Rectal smooth muscle tissue (tissue), 1 donor: ENCODE measurements around the gene DRAXIN.

Source experiments
- H3K27ac ChIP-seq: one replicate; pipeline ENCODE4 v1.7.0; 2013; ENCODE audit warnings: low read depth, low read length, inconsistent platforms
- H3K27me3 ChIP-seq: one replicate; pipeline ENCODE4 v1.7.0; 2013; ENCODE audit warnings: low read length; ENCODE audit not compliant: control insufficient read depth, insufficient read depth
- H3K36me3 ChIP-seq: one replicate; pipeline ENCODE4 v1.7.0; 2013; ENCODE audit warnings: low read length; ENCODE audit not compliant: control insufficient read depth, insufficient read depth
- H3K4me1 ChIP-seq: one replicate; pipeline ENCODE4 v1.7.0; 2013; ENCODE audit warnings: low read length; ENCODE audit not compliant: control insufficient read depth, insufficient read depth
- H3K4me3 ChIP-seq: one replicate; pipeline ENCODE4 v1.7.0; 2013; ENCODE audit warnings: low read length
- H3K9ac ChIP-seq: one replicate; pipeline ENCODE4 v1.7.0; 2013; ENCODE audit warnings: low read length

Gene DRAXIN

GRCh38 chr1:11728126-11728806, 36.8 kb downstream of the DRAXIN start:
- Histone ChIP-seq H3K36me3 (no peaks in the 10 kb centered on the region), H3K4me3 (no peak overlapping the region), H3K27me3 (no peaks in the 10 kb centered on the region), H3K27ac (no peak overlapping the region), H3K4me1 (peaks cover 12% of the 10 kb centered on the region), H3K9ac (no peak overlapping the region)

- Histone ChIP-seq H3K27me3 (no peaks in the 10 kb centered on the region), H3K4me3 (no peak overlapping the region), H3K4me1 (peaks cover 12% of the 10 kb centered on the region), H3K27ac (no peak overlapping the region), H3K36me3 (no peaks in the 10 kb centered on the region), H3K9ac (no peak overlapping the region)
Measured at GRCh38 chr1:11729155-11729497, 37.6 kb downstream of the DRAXIN start.

- peak overlapping the region; percentile 12 for H3K4me3 ChIP-seq
- H3K36me3 ChIP-seq: no peaks in the 10 kb centered on the region
- no peaks in the 10 kb centered on the region for H3K27me3 ChIP-seq
- H3K4me1 ChIP-seq: peaks cover 12% of the 10 kb centered on the region
- no peak overlapping the region for H3K9ac ChIP-seq
- H3K27ac ChIP-seq: no peak overlapping the region
Measured at GRCh38 chr1:11729498-11730428, 38.3 kb downstream of the DRAXIN start.

GRCh38 chr1:11730429-11730891, 39.0 kb downstream of the DRAXIN start:
- peak overlapping the region; percentile 12 for H3K4me3 ChIP-seq

GRCh38 chr1:11731691-11732283, 40.3 kb downstream of the DRAXIN start:
- peaks cover 15% of the 10 kb centered on the region for H3K4me1 ChIP-seq
- H3K27ac ChIP-seq: peak overlapping the region; percentile 76
- no peak overlapping the region for H3K9ac ChIP-seq
- no peaks in the 10 kb centered on the region for H3K36me3 ChIP-seq
- H3K4me3 ChIP-seq: peak overlapping the region; percentile 64
- no peaks in the 10 kb centered on the region for H3K27me3 ChIP-seq

More at GRCh38 chr1:11730429-11730891, 39.0 kb downstream of the DRAXIN start:
- no peak overlapping the region for H3K27ac ChIP-seq
- H3K9ac ChIP-seq: no peak overlapping the region
- H3K4me1 ChIP-seq: peaks cover 12% of the 10 kb centered on the region
- H3K27me3 ChIP-seq: no peaks in the 10 kb centered on the region
- no peaks in the 10 kb centered on the region for H3K36me3 ChIP-seq

- Histone ChIP-seq H3K27me3 (no peaks in the 10 kb centered on the region), H3K36me3 (no peaks in the 10 kb centered on the region), H3K27ac (no peak overlapping the region), H3K4me1 (peaks cover 15% of the 10 kb centered on the region), H3K4me3 (no peak overlapping the region), H3K9ac (no peak overlapping the region)
Measured at GRCh38 chr1:11733306-11733705, 41.8 kb downstream of the DRAXIN start.

GRCh38 chr1:11735531-11735853, 44.0 kb downstream of the DRAXIN start:
- Histone ChIP-seq H3K27me3 (no peaks in the 10 kb centered on the region), H3K36me3 (no peaks in the 10 kb centered on the region), H3K4me3 (peak overlapping the region; percentile 100), H3K27ac (peak overlapping the region; percentile 58), H3K9ac (no peak overlapping the region), H3K4me1 (peaks cover 15% of the 10 kb centered on the region)

GRCh38 chr1:11735854-11736745, 44.6 kb downstream of the DRAXIN start, which contains the start of gene AGTRAP:
AGTRAP (plus strand) TSS chr1:11736136; CDS start chr1:11736209, 73 bp downstream.
- peak within 1 kb of the TSS; percentile 100 for H3K4me3 ChIP-seq
- peak within 1 kb of the TSS; percentile 94 for H3K9ac ChIP-seq
- no peaks in the 10 kb centered on the region for H3K36me3 ChIP-seq
- peaks cover 14% of the 10 kb centered on the region for H3K4me1 ChIP-seq
- H3K27ac ChIP-seq: peak within 1 kb of the TSS; percentile 80
- H3K27me3 ChIP-seq: no peaks in the 10 kb centered on the region

GRCh38 chr1:11736746-11737639, 45.5 kb downstream of the DRAXIN start:
- no peak overlapping the region for H3K27ac ChIP-seq
- peak overlapping the region; percentile 100 for H3K4me3 ChIP-seq
- H3K27me3 ChIP-seq: no peaks in the 10 kb centered on the region
- H3K4me1 ChIP-seq: peaks cover 10% of the 10 kb centered on the region
- H3K9ac ChIP-seq: no peak overlapping the region
- H3K36me3 ChIP-seq: no peaks in the 10 kb centered on the region

GRCh38 chr1:11738096-11738495, 46.6 kb downstream of the DRAXIN start:
- Histone ChIP-seq H3K36me3 (no peaks in the 10 kb centered on the region), H3K4me3 (no peak overlapping the region), H3K9ac (no peak overlapping the region), H3K27me3 (no peaks in the 10 kb centered on the region), H3K27ac (no peak overlapping the region), H3K4me1 (peaks cover 3% of the 10 kb centered on the region)

GRCh38 chr1:11738783-11739182, 47.3 kb downstream of the DRAXIN start:
- no peak overlapping the region for H3K4me3 ChIP-seq
- H3K36me3 ChIP-seq: no peaks in the 10 kb centered on the region
- no peaks in the 10 kb centered on the region for H3K27me3 ChIP-seq
- peaks cover 3% of the 10 kb centered on the region for H3K4me1 ChIP-seq
- no peak overlapping the region for H3K27ac ChIP-seq
- H3K9ac ChIP-seq: no peak overlapping the region
